HG03432 (cell line): ENCODE measurements around the gene WDR37.
"Not testable (repeated sequence)": the region's sequence is repeated elsewhere in the genome, so short reads cannot be mapped to it uniquely, and the experiment has no call there.

Experiments used
- ATAC-seq: cut with Tn5 transposase; IDR thresholded peaks from one replicate; pipeline ENCODE4 v1.9.1; 2021; ENCODE audit warnings: mild to moderate bottlenecking, moderate library complexity; ENCODE audit not compliant: unreplicated experiment

WDR37 gene

DNA sequence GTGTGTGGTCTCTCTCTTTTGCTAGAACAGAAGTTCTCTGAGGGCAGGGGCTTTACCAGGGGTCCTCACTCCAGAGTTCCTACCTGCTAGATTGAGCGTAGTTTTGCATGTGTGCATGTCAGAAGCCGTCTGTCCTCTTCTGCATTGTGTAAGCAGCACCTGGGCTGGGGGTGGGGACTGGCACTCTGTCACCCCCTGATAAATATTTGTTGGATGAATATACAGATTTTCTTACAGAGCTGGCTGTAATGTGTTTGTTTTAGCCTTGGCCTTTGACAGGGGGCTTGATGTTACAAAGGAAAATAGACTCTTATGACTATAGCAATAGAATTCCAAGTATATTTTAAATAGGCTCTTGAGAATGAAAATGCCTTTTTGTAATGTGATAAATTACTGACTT lies 46.6 kb downstream of the WDR37 start:
- ATAC-seq: no peak

- ATAC-seq: no peak
Measured at GRCh38 chr10:1103551-1103950, 47.4 kb downstream of the WDR37 start.

GRCh38 chr10:1104971-1105370 lies 48.8 kb downstream of the WDR37 start:
- no peak for ATAC-seq

DNA sequence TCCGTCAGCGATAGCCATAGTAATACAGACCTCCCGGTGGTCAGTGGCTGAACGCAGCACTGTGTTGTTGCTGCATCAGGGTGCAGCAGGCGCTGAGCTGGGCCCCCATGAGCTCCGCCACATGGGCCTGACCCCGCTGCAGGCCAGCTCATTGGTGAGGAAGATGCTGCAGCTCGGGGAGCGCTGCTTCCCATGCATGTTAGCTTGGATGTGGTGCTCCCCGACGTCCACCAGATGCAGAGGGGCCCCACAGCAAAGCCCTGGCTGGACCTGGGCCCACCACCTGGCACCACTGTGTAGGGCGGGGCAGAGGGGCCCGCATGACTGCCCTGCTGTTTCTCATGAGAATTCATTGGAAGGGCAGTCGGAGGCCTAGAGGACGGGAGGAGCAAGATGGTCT lies 50.8 kb downstream of the WDR37 start:
- ATAC-seq: no peak

GRCh38 chr10:1107679-1108078 lies 51.5 kb downstream of the WDR37 start:
- ATAC-seq: no peak

GRCh38 chr10:1109795-1110673 lies 53.8 kb downstream of the WDR37 start:
- peak; percentile 84 for ATAC-seq

DNA sequence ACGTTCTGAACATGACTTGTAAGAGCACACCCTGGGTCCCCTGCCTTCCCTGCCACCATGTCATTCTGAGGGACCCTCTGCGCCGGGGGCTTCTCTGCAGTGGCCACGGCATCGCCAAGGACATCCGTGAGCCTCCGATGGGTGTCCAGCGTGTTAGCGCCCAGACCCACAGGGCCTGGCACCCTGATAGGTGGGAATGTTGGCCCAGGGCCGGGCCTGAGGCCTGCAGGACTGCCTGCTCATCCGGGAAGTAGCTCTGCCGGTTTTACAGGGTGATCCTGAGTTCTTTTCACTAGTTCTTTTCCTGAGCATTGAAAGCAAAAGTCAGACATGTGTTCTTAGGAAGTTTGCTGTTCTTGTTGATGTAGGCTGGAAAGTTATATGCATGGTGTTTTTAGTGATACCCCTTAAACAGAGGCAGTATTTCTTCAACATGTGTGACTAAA lies 54.5 kb downstream of the WDR37 start:
- no peak for ATAC-seq

- no peak for ATAC-seq
Measured at GRCh38 chr10:1114315-1114714, 58.1 kb downstream of the WDR37 start.

DNA sequence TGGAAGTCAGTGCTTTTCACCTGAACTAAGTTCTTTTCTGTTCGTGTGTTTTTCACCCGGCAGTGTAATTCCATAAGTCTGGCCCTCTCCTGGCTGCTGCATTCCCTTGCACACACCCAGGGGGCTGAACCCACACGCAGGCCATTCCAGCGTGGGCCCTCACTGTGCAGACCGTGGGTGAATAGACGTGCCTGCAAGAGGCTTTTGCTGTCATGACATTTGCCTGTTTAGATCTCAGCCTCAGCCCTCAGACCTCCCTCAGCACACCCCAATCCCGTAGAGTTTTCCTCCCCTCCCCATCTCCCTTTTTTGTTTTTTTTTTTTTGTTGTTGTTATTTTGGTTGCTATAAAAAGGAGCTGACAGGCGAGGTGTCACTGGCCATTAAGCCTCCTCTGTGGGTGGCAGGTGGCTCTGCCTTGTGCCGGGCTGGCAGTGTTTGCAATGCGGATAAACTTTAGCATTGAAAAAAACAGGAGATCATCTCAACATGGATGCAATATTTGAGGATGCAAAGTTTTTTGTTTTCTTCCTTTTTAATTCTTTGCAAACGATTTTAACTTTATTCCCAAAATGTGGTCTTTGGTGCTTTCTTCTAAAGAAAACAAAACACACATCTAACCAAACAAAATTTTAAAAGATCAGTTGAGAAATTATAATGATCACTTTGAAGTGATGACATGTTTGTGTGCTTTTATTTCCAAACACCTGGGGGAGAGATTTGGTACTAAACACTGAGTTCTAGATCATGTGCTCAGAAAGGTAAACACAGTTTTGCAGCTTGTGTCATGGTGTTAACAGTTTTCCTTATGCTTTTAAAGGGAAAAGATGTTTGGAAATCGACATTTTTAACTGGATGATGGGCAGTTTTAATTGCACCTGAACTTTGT lies 58.8 kb downstream of the WDR37 start:
- ATAC-seq: no peak

DNA sequence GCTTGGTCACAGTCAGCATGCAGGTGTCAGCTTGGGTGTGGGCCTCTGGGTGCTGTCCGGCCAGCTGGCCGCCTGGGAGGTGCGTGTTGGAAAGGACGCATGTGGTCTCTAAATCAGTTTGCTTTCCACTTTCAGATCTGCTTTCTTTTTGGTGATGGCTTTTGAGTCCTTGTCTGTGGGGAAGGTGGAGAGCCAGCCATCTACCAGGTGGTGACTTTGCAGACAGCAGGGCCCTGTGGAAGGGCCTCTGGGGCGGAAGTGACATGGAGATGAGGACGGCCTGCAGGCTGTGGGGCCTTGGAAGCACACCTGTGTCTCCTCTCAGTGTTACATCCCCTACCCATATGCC lies 59.4 kb downstream of the WDR37 start:
- no peak for ATAC-seq

- no peak for ATAC-seq
Measured at GRCh38 chr10:1116051-1116450, 59.9 kb downstream of the WDR37 start.

GRCh38 chr10:1116696-1117280 lies 60.6 kb downstream of the WDR37 start:
- no peak for ATAC-seq

DNA sequence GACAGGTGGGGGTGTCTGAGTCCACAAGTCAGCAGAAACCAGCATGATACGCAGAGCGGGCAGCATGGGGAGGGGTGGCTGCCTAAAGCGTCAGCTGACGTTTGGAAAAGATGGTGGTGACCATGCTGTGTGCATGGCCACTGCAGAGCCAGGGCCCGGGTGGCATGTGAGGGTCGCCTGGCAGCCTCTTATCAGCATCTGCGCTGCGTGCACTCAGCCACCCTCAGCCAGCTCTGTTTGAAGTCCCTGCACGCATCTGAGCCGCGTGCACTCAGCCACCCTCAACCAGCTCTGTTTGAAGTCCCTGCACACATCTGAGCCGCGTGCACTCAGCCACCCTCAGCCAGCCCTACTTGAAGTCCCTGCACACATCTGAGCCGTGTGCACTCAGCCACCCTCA lies 61.5 kb downstream of the WDR37 start:
- no peak for ATAC-seq

DNA sequence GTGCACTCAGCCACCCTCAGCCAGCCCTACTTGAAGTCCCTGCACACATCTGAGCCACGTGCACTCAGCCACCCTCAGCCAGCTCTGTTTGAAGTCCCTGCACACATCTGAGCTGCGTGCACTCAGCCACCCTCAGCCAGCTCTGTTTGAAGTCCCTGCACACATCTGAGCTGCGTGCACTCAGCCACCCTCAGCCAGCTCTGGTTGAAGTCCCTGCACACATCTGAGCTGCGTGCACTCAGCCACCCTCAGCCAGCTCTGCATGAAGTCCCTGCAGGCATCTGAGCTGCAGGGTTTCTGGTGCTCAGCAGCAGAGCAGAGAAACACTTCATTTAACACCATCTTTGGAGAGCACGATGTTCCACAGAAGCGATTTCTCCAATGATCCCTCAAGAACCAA lies 62.1 kb downstream of the WDR37 start:
- ATAC-seq: not testable (repeated sequence)

DNA sequence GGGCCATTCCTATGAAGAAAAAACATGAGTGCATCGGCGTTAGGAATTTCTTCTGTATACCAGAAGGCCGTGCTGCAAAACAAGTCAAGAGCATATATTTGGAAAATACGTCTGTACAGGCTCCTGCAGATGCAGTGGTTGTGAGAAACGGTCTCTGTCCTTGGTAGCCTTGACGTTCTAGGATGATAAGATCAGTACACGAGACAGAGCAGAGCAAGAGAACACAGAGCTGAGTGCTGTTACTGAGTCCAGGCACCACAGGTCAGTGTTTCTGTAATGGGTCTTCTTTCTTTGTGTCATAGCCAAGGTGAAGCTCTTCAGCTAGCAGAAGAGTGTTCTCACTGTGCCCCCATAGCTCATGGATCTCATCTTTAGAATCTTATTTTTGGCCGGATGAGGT lies 62.8 kb downstream of the WDR37 start:
- no peak for ATAC-seq

DNA sequence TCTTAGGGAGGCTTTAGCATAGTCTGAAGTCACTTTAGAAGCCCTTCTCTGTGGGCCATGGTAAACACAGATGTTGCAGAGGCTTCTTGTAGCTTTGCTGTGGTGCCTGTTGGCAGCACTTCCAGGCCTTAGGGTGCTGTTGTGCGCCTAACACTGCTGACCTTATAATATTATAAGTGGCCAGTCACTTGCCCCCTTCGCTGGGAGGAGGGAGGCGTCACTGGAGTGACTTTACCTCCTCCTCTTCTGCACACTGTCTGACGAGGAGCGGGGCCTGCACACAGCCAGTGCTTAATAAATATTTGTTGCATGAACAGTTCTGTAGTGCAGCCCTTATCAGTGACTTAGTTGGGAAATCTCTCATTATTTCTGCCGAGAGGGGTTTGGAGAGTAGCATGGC lies 63.3 kb downstream of the WDR37 start:
- no peak for ATAC-seq

DNA sequence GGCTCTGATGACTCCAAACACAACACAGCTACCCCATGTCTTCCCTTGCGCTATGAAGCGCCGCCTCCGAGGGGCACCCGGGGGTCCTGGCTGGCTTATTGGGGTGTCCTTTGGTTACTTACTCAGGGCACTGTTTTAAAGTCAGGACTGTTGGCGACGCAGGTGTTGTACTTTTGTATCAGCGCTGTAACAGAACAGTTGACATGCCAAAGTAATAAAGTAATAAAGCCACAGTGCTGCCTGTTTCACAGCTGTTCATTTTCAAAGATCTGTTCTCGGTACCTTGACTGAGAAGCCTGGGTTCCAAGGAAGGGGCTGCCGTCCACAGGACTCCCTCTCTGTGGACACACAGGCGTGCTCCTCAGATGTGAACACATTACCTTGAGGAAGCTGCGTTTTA lies 64.1 kb downstream of the WDR37 start:
- ATAC-seq: no peak

- ATAC-seq: no peak
Measured at GRCh38 chr10:1120801-1121211, 64.6 kb downstream of the WDR37 start.

DNA sequence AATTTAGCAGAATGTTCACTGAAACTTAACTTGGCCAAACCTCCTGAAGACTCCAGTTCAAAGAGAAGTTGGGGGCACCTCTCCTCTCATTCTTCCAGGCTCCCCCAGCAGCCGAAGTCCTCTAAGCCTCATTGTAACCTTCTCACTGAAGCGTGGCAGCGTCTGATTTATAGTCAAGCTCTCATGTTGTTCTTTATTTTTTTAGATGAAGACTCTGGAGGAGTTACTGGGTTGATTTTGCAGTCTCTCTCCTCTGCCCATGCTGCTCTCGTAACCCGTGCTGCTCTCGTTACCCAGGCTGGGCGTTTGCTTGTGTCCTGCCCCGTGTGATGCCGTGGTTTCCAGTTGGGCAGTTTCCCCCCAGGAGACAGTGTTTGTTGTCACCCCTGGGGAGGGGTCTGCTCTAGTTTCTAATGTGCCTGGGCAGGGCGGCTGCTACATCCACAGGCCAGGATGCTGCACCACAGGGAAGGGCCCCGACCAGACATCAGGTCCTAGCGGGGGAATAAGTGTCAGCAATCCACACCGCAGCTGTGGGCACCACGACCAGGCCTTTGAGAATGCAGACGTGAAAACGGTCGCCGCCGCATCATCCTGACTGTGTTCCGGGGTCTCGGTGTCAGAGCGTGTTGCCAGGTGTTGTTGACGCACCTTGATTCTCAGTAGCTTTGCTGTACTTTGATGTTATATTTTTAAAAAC lies 65.2 kb downstream of the WDR37 start:
- no peak for ATAC-seq

DNA sequence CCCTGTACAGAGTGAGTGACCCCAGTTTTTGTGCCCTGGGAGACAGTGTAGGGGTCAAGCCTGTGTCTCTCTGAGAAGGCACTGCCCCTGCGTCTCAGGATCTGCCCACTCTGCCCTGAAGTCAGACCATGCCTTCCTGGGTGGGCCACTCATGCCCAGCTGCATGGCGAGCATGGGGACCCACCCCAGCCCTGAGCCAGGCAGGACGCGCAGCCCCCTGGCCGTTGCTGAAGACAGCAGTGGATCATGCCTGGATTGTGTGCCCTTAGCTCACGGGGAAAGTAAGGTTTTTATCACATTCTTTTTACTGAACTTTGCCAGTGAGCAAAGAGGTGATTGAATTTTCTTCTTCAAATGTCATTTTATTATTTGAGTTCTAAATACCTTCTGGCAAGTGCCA lies 66.2 kb downstream of the WDR37 start:
- ATAC-seq: no peak

GRCh38 chr10:1123198-1123597 lies 67.0 kb downstream of the WDR37 start:
- ATAC-seq: no peak
